C1 segment of cervical spinal cord (tissue), 14 donors: ENCODE measurements around the gene SERPINA5.

Experiments used
- DNase-seq, 14 donors: peaks; one replicate each; lab custom pipeline; 2025; lab: John Stamatoyannopoulos, UW

SERPINA5 gene

GRCh38 chr14:94581127-94581999 is at the start of gene SERPINA5:
Gene SERPINA5, plus strand, starts transcription at chr14:94581426. Its CDS starts 5,937 bp downstream, at chr14:94587363.
- peak in 1 of 14 donors; percentile 16 for DNase-seq

- no peak for DNase-seq
These were observed 48.8 kb upstream of the SERPINA5 start for GRCh38 chr14:94532447-94532846.

GRCh38 chr14:94535506-94535905 is 45.7 kb upstream of the SERPINA5 start:
- no peak for DNase-seq

- no peak for DNase-seq
These were observed 44.4 kb upstream of the SERPINA5 start for GRCh38 chr14:94536836-94537235.

- DNase-seq = no peak
These were observed 43.0 kb upstream of the SERPINA5 start for GRCh38 chr14:94538070-94538740.

GRCh38 chr14:94539181-94539580 is 42.0 kb upstream of the SERPINA5 start:
- no peak for DNase-seq

GRCh38 chr14:94540031-94540794 is 41.0 kb upstream of the SERPINA5 start:
- no peak for DNase-seq

GRCh38 chr14:94541234-94541975 is 39.8 kb upstream of the SERPINA5 start:
- DNase-seq = no peak

- DNase-seq = no peak
These were observed 39.0 kb upstream of the SERPINA5 start for GRCh38 chr14:94542111-94542810.

GRCh38 chr14:94542811-94543440 is 38.3 kb upstream of the SERPINA5 start:
- DNase-seq = no peak

GRCh38 chr14:94543449-94544124 is 37.6 kb upstream of the SERPINA5 start:
- DNase-seq = no peak

GRCh38 chr14:94544726-94545125 is 36.5 kb upstream of the SERPINA5 start:
- no peak for DNase-seq

- DNase-seq = no peak
These were observed 35.9 kb upstream of the SERPINA5 start for GRCh38 chr14:94545131-94545841.

- DNase-seq = no peak
These were observed 34.0 kb upstream of the SERPINA5 start for GRCh38 chr14:94547151-94547680.

GRCh38 chr14:94547726-94548125 is 33.5 kb upstream of the SERPINA5 start:
- DNase-seq = no peak

- no peak for DNase-seq
These were observed 32.9 kb upstream of the SERPINA5 start for GRCh38 chr14:94548131-94548998.
